Thyroid gland (tissue), 4 donors: ENCODE data around the gene CCDC14.
"Not testable (repeated sequence)": the region's sequence is repeated elsewhere in the genome, so short reads cannot be mapped to it uniquely, and the experiment has no call there.

Experiments
- POLR2A ChIP-seq, 2 donors: fragments of 450-650 bp; IDR thresholded peaks; one replicate each; pipeline ENCODE4 v1.6.1; 2017; ENCODE audit warnings: antibody characterized with exemption in 2 of 2, mild to moderate bottlenecking in 2 of 2, moderate library complexity in 1 of 2
- TF ChIP-seq, protein P1 (sequence below), 6 experiments: fragments of 200-600 bp in 3 of 6; fragments of 450-650 bp in 3 of 6; sonication (generic) in 3 of 6; IDR thresholded peaks; one replicate each; pipeline ENCODE4 v1.5.1; 2016 to 2019; ENCODE audit warnings: antibody characterized with exemption in 6 of 6, mild to moderate bottlenecking in 2 of 6, inconsistent platforms in 1 of 6, moderate library complexity in 1 of 6

DNA sequence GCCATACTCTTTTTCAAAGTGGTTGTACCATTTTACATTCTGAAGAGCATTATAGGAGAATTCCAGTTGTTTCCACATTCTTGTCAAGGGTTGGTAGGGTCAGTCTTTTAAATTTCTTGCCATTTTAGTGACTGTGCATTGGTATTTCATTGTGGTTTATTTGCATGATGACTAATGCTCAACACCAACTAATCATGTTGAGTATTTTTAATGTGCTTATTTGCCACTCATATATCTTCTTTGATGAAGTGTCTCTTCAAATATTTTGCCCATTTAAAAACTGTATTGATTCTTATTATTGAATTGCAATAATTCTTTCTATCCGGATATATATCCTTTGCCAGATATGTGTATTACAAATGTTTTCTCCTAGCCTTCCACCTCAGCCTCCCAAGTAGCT is 47.3 kb upstream of the CCDC14 start:
- TF ChIP-seq, protein P1, sequence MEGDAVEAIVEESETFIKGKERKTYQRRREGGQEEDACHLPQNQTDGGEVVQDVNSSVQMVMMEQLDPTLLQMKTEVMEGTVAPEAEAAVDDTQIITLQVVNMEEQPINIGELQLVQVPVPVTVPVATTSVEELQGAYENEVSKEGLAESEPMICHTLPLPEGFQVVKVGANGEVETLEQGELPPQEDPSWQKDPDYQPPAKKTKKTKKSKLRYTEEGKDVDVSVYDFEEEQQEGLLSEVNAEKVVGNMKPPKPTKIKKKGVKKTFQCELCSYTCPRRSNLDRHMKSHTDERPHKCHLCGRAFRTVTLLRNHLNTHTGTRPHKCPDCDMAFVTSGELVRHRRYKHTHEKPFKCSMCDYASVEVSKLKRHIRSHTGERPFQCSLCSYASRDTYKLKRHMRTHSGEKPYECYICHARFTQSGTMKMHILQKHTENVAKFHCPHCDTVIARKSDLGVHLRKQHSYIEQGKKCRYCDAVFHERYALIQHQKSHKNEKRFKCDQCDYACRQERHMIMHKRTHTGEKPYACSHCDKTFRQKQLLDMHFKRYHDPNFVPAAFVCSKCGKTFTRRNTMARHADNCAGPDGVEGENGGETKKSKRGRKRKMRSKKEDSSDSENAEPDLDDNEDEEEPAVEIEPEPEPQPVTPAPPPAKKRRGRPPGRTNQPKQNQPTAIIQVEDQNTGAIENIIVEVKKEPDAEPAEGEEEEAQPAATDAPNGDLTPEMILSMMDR (IDR thresholded peaks at IDR 0.05) = not testable (repeated sequence)
- TF ChIP-seq POLR2A (IDR thresholded peaks at IDR 0.05) = not testable (repeated sequence)
